Breast epithelium (tissue), 4 donors: ENCODE data around the gene NOA1. TPM values are rescaled to one million over a fixed set of nuclear protein-coding genes. Genes with fewer than 3 reads are reported as not detected.

ENCODE experiments used
- DNase-seq, 2 donors: peaks; one replicate each; pipeline ENCODE4 v3.0.0-alpha.2; 2019; ENCODE audit warnings: low spot score in 2 of 2
- H3K27ac ChIP-seq, 2 donors: fragments of 200-600 bp; sonication (generic) in 1 of 2; one replicate each; pipeline ENCODE4 v1.5.1; 2016 to 2019; ENCODE audit warnings: mild to moderate bottlenecking in 1 of 2
- H3K27me3 ChIP-seq, 2 donors: fragments of 200-600 bp; sonication (generic) in 1 of 2; one replicate each; pipeline versions ENCODE4 v1.5.1 to v1.6.0; 2017 to 2019; ENCODE audit warnings: control low read depth in 1 of 2, mild to moderate bottlenecking in 1 of 2
- H3K36me3 ChIP-seq: fragments of 200-600 bp; one replicate; pipeline ENCODE4 v1.5.1; 2019
- H3K4me1 ChIP-seq, 2 donors: fragments of 200-600 bp; sonication (generic); one replicate each; pipeline ENCODE4 v1.5.1; 2016 to 2019; ENCODE audit warnings: control low read depth in 1 of 2
- H3K4me3 ChIP-seq, 3 donors: fragments of 200-600 bp; sonication (generic); 1 replicate in 2 of 3; 2 replicates in 1 of 3; pipeline ENCODE4 v1.5.1; 2016 to 2019; ENCODE audit warnings: mild to moderate bottlenecking in 3 of 3, moderate library complexity in 2 of 3
- H3K9me3 ChIP-seq, 2 donors: fragments of 200-600 bp; sonication (generic) in 1 of 2; one replicate each; pipeline ENCODE4 v1.5.1; 2016 to 2019; ENCODE audit warnings: control low read depth in 1 of 2
- POLR2A ChIP-seq: fragments of 450-650 bp; IDR thresholded peaks from one replicate; pipeline ENCODE4 v1.6.1; 2016; ENCODE audit warnings: antibody characterized with exemption, mild to moderate bottlenecking, moderate library complexity
- POLR2AphosphoS5 ChIP-seq, 3 donors: sonication (generic); formaldehyde crosslinking; IDR thresholded peaks; one replicate each; pipeline ENCODE4 v1.6.1; 2017; ENCODE audit warnings: antibody characterized with exemption in 3 of 3
- intact Hi-C: fragments of 100-400 bp; cut with DNase I; formaldehyde crosslinking; loops from one replicate; pipeline ENCODE4 v1.15.1; 2023; ENCODE audit warnings: low total_unique reads
- total RNA-seq, 3 donors: library from RNA; depleted of rRNA; stranded (reverse); fragments of >200 nt; gene quantifications; one replicate each; pipeline ENCODE4 v1.1.0, GENCODE V29; 2016
- TF ChIP-seq, protein P1 (sequence below), 3 donors: fragments of 450-650 bp; IDR thresholded peaks; one replicate each; pipeline ENCODE4 v1.5.1; 2016 to 2017; ENCODE audit warnings: antibody characterized with exemption in 3 of 3, mild to moderate bottlenecking in 3 of 3, moderate library complexity in 3 of 3

Gene NOA1
- total RNA-seq, 3 donors from 2014 or later = 22.6 to 25.4 (median 23.7) TPM

DNA sequence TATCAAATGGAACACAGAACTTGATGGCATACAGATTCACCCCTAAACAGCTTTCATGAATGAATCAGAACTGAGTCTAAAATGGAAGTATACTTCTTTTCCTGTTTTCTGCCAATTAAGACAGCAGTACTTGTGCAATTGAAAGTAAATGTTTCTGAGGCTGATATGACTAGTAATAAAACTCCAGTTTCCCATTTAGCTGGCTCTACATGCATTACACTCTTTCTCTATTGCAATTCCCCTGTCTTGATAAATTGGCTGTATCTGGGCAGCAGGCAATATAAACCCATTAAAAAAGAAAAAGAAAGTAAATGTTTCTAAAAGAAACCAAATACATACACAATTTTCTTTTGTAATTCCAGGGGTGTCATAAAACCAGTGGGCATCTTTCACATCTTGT lies 4.6 kb downstream of the NOA1 start:
- no peak overlapping the region for H3K27ac ChIP-seq
- peaks cover 0 to 6% of the 10 kb centered on the region in 2 donors for H3K4me1 ChIP-seq
- DNase-seq = no peak
- intact Hi-C loops = no loop called here
- H3K36me3 ChIP-seq = peaks cover 18% of the 10 kb centered on the region
- no peak for TF ChIP-seq POLR2A
- TF ChIP-seq POLR2AphosphoS5 (IDR thresholded peaks at IDR 0.05) = no peak
- TF ChIP-seq, protein P1, sequence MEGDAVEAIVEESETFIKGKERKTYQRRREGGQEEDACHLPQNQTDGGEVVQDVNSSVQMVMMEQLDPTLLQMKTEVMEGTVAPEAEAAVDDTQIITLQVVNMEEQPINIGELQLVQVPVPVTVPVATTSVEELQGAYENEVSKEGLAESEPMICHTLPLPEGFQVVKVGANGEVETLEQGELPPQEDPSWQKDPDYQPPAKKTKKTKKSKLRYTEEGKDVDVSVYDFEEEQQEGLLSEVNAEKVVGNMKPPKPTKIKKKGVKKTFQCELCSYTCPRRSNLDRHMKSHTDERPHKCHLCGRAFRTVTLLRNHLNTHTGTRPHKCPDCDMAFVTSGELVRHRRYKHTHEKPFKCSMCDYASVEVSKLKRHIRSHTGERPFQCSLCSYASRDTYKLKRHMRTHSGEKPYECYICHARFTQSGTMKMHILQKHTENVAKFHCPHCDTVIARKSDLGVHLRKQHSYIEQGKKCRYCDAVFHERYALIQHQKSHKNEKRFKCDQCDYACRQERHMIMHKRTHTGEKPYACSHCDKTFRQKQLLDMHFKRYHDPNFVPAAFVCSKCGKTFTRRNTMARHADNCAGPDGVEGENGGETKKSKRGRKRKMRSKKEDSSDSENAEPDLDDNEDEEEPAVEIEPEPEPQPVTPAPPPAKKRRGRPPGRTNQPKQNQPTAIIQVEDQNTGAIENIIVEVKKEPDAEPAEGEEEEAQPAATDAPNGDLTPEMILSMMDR (IDR thresholded peaks at IDR 0.05) = no peak
- peaks cover 0 to 10% of the 10 kb centered on the region in 2 donors for H3K9me3 ChIP-seq
- H3K27me3 ChIP-seq = no peaks in the 10 kb centered on the region
- H3K4me3 ChIP-seq = no peak overlapping the region

DNA sequence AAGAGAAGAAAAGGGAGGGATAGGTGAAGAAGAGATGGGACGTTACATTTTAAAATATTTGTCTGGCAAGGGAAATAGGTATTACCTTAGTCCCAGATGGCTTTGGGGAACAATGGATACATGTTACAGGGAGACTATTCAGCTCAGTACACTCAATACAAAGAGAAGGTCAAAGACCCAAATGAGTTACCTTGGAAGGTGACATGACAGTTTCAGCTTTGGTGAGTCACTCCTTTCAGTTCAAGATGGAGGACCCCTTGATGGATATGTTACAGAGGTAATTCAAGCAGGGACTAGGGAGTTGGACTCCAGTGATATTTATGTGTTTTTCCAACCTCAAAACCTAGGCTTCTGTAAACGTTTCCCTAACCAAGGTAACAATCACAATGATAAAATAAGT lies 5.0 kb downstream of the NOA1 start:
- Histone ChIP-seq H3K9me3 (peaks cover 0 to 10% of the 10 kb centered on the region in 2 donors), H3K27ac (no peak overlapping the region), H3K4me3 (no peak overlapping the region), H3K27me3 (no peaks in the 10 kb centered on the region), H3K4me1 (peaks cover 0 to 6% of the 10 kb centered on the region in 2 donors), H3K36me3 (peaks cover 18% of the 10 kb centered on the region)
- intact Hi-C loops = no loop called here
- TF ChIP-seq, protein P1 (IDR thresholded peaks at IDR 0.05) = no peak
- TF ChIP-seq POLR2AphosphoS5 (IDR thresholded peaks at IDR 0.05) (no peak), POLR2A (no peak)
- no peak for DNase-seq

DNA sequence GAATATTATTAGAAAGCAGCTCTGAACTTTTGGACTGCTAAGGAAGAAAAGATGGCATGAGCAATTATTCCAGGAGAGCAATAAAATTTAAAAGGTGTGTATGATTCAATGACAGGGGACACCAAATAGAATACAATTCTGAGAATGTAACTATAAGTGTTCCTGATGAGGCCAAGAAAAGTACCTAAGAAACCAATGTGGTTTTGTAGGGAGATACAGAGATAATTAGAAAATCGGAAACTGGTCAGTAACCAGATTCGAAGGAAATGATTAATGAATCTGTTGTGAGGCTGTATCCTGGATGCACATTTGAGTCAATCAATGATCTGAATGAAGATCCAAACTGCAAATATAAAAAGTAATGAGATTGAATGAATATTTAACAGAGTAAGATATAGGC lies 6.0 kb downstream of the NOA1 start:
- H3K4me3 ChIP-seq = no peak overlapping the region
- no peak for TF ChIP-seq POLR2AphosphoS5 (IDR thresholded peaks at IDR 0.05)
- TF ChIP-seq POLR2A = no peak
- TF ChIP-seq, protein P1 (IDR thresholded peaks at IDR 0.05) = no peak
- peaks cover 0 to 6% of the 10 kb centered on the region in 2 donors for H3K4me1 ChIP-seq
- intact Hi-C loops = no loop called here
- no peak overlapping the region for H3K27ac ChIP-seq
- no peak for DNase-seq
- peaks cover 18% of the 10 kb centered on the region for H3K36me3 ChIP-seq
- H3K27me3 ChIP-seq = no peaks in the 10 kb centered on the region
- H3K9me3 ChIP-seq = peaks cover 0 to 10% of the 10 kb centered on the region in 2 donors

DNA sequence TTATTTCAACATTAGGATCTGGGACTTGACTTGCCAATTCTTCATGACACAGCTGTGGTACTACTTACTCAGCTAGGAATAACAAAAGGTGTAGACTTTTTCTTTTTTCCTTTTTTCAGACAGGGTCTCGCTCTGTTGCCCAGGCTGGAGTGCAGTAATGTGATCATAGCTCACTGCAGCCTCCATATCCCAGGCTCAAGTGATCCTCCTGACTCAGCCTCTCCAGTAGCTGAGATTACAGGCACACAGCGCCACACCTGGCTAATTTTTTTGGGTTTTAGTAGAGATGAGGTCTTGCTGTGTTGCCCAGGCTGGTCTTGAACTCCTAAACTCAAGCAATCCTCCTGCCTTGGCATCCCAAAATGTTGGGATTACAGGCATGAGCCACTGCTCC lies 16.3 kb downstream of the NOA1 start:
- Histone ChIP-seq H3K4me1 (no peaks in the 10 kb centered on the region), H3K27ac (no peak overlapping the region), H3K9me3 (no peaks in the 10 kb centered on the region), H3K36me3 (no peaks in the 10 kb centered on the region), H3K27me3 (no peaks in the 10 kb centered on the region), H3K4me3 (no peak overlapping the region)
- no peak for DNase-seq
- intact Hi-C loops = no loop called here
- TF ChIP-seq, protein P1 (IDR thresholded peaks at IDR 0.05) = no peak
- TF ChIP-seq POLR2AphosphoS5 (IDR thresholded peaks at IDR 0.05) (no peak), POLR2A (no peak)

DNA sequence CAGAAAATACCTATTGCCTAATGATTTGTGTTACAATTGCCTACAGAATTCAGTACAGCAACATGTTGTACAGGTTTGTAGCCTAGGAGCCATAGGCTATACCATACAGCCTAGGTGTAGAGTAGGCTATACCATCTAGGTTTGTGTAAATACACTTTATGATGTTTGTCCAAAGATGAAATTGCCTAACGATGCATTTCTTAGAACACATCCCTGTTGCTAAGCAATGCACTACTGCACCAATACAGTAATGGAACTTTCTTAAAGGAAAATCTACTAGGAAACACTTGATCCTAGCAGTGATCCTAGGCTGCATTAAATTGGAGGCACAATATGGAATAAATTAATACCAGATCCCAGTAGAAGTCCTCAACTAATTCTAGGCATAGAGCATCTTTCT lies 18.3 kb downstream of the NOA1 start:
- TF ChIP-seq POLR2AphosphoS5 (IDR thresholded peaks at IDR 0.05) = no peak
- TF ChIP-seq POLR2A = no peak
- TF ChIP-seq, protein P1 (IDR thresholded peaks at IDR 0.05) = no peak
- no peaks in the 10 kb centered on the region for H3K4me1 ChIP-seq
- no peaks in the 10 kb centered on the region for H3K36me3 ChIP-seq
- H3K4me3 ChIP-seq = no peak overlapping the region
- intact Hi-C loops = no loop called here
- DNase-seq = no peak
- no peaks in the 10 kb centered on the region for H3K9me3 ChIP-seq
- no peaks in the 10 kb centered on the region for H3K27me3 ChIP-seq
- H3K27ac ChIP-seq = no peak overlapping the region
